ENCODE data around the gene ST8SIA6.

GRCh38 chr10:17432723-17433122 lies 21.7 kb downstream of the ST8SIA6 start:
- no peak for TF ChIP-seq CTCF (IDR thresholded peaks at IDR 0.05)
- TF ChIP-seq CHD2 (IDR thresholded peaks at IDR 0.05; ENCODE audit: low read length, partially characterized antibody) = no peak
- no peak for TF ChIP-seq POLR2A (IDR thresholded peaks at IDR 0.05; ENCODE audit: low read length)
- no peak for TF ChIP-seq REST (IDR thresholded peaks at IDR 0.05)
- no peak for TF ChIP-seq TP53 (CRISPR knock-in tag; IDR thresholded peaks at IDR 0.05)
- no peak for TF ChIP-seq MAX (IDR thresholded peaks at IDR 0.05)
- no peak for TF ChIP-seq POLR2AphosphoS2 (conservative IDR thresholded peaks at IDR 0.05; ENCODE audit: low read length)
- no peak for TF ChIP-seq CEBPB (IDR thresholded peaks at IDR 0.05)
- no peak for TF ChIP-seq RCOR1 (IDR thresholded peaks at IDR 0.05; ENCODE audit: low read depth, low read length)
- no peak for TF ChIP-seq USF2 (IDR thresholded peaks at IDR 0.05)
- no peak for TF ChIP-seq KDM1A (IDR thresholded peaks at IDR 0.05; ENCODE audit: low read depth)
- TF ChIP-seq ESRRA (IDR thresholded peaks at IDR 0.05; ENCODE audit: borderline replicate concordance, low read length) = no peak
- no peak for TF ChIP-seq BHLHE40 (IDR thresholded peaks at IDR 0.05; ENCODE audit: low read depth, low read length)
